Dendritic cell treated with granulocyte-macrophage colony-stimulating factor and Interleukin-4, amounts not matched to agents 40 ng/mL and 50 ng/mL, for 4 days (primary cell): Measurements from ENCODE around the gene ABLIM1.

Experiments used
- H3K27ac Mint-ChIP-seq: one replicate; pipeline ENCODE4 v1.8.0; 2022; ENCODE audit warnings: mild to moderate bottlenecking, mixed read lengths
- H3K27me3 Mint-ChIP-seq: one replicate; pipeline ENCODE4 v1.8.0; 2022; ENCODE audit warnings: mild to moderate bottlenecking, mixed read lengths
- H3K36me3 Mint-ChIP-seq: one replicate; pipeline ENCODE4 v1.8.0; 2022; ENCODE audit warnings: low read depth, mixed read lengths
- H3K4me1 Mint-ChIP-seq: one replicate; pipeline ENCODE4 v1.8.0; 2022; ENCODE audit warnings: low read depth, mixed read lengths
- H3K4me3 Mint-ChIP-seq: one replicate; pipeline ENCODE4 v1.8.0; 2022; ENCODE audit warnings: mild to moderate bottlenecking, moderate library complexity, mixed read lengths
- H3K9me3 Mint-ChIP-seq: one replicate; pipeline ENCODE4 v1.8.0; 2022; ENCODE audit warnings: mixed read lengths
- intact Hi-C: fragments of 100-400 bp; cut with micrococcal nuclease; formaldehyde crosslinking; loops from one replicate; pipeline ENCODE4 v1.15.0; 2022

Gene ABLIM1

DNA sequence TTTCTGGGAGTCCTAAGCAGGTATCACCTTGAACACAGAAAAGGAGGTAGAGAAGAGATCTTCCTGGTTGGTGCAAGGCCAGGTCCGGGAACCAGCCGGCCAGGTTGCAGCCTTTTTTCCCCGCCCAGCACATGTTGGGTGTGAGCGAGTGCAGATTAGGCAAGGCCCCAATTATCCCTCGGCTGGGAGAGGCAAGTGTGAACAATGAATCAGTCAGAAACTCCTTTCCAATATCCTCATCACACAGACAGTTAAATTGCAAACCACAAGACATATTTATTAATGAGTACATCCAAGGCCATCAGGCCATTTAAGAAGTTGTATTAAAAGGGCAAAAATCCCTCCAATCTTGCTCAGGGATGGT is 138.8 kb downstream of the ABLIM1 start:
- no peak overlapping the region for H3K27ac Mint-ChIP-seq
- no peaks in the 10 kb centered on the region for H3K36me3 Mint-ChIP-seq
- no peaks in the 10 kb centered on the region for H3K9me3 Mint-ChIP-seq
- peaks cover 1% of the 10 kb centered on the region for H3K27me3 Mint-ChIP-seq
- H3K4me3 Mint-ChIP-seq, result no peak overlapping the region
- intact Hi-C loops, result no loop called here
- no peaks in the 10 kb centered on the region for H3K4me1 Mint-ChIP-seq

DNA sequence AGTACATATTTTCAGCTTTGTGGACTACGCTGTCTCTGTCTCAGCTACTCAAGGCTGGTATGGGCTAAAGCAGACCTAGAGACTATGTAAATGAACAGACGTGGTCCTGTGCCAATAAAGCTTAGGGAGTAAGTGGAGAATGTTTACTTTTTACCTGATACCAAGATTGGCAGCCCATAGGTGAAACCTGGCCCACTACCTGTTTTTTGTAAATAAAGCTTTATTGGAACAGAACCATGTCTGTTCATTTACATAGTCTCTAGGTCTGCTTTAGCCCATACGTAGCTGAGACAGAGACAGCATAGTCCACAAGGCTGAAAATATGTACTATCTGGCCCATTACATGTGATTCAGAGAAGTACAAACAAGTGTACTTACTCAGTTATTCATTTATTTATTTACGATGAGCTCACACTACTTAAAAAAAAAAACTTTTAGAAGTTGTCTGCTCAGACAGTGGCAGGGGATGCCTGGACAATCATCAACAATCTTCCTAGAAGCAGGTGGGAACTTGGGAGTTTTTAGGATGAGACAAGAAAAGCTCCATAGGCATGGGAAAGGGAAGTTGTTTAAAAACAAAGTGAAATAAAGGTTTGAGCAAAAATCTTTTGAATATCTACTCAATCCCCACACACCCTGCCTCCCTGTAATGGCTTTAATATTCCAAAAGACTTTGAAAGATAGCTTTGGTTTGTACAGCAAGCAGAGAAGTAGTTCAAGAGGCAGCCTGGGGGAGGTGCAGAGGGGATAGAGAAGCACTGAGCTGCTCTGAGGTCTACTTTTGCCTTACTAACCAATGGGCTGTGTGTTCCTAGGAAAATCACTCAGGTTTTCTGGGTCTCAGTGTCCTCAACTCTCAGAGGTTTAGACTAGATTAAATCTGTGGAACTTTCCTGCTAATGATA is 139.4 kb downstream of the ABLIM1 start:
- intact Hi-C loops, result no loop called here
- H3K27me3 Mint-ChIP-seq, result peaks cover 1% of the 10 kb centered on the region
- H3K4me3 Mint-ChIP-seq, result no peak overlapping the region
- no peaks in the 10 kb centered on the region for H3K9me3 Mint-ChIP-seq
- no peaks in the 10 kb centered on the region for H3K4me1 Mint-ChIP-seq
- no peaks in the 10 kb centered on the region for H3K36me3 Mint-ChIP-seq
- no peak overlapping the region for H3K27ac Mint-ChIP-seq

DNA sequence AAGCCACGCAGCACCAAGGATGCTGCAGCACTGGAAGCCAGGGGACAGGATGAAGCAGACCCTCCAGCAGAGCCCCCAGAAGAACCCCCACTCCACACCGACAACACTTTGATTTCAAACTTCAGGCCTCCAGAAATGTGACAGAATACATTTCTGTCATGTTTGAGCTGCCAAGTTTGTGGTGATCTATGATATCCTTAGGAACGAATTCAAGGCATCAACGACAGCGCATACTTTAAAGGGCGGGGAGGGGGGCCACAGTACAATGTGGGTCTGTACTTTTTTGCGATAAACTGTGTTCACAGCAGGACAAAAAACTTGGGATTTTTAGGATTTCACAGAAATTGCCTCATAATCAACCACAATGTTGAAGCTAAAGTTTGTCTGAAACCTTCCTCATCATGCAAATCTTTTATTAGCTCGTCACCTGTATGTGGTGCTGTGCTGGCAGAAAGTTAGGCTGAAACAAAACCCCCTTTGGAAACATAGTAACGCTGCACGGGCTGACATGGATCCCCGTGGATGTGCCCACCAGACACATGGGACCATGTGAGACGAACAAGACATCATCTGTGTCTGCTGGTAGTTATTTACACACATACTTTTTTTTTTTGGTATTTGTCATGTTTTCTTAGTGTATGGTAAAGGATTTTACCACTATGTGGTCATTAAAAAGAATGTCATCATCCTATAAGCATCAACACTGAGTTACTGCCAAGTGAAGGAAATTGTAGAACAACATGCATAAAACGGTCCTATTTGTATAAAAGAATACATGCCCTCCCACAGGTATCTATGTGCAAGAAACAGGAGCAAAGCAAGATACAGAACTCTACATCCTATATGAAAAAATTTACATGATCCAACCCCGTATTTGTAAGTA is 140.5 kb downstream of the ABLIM1 start:
- Mint-ChIP-seq H3K9me3 (no peaks in the 10 kb centered on the region), H3K27ac (no peak overlapping the region), H3K4me1 (no peaks in the 10 kb centered on the region), H3K36me3 (no peaks in the 10 kb centered on the region), H3K27me3 (peaks cover 1% of the 10 kb centered on the region), H3K4me3 (no peak overlapping the region)
- intact Hi-C loops, result no loop called here

DNA sequence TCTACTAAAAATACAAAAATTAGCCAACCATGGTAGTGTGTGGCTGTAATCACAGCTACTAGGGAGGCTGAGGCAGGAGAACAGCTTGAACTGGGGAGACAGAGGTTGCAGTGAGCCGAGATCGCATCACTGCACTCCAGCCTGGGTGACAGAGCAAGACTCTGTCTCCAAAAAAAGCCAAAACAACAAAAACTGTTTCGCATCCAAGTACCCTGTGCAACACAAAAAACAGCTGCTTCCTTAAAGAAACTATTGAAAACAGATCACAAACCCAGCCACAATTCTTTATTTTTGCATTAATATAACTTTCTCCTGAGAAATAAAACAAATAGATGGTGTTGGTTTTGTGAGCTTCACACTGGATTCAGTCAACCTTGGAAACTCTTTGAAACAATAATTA is 141.7 kb downstream of the ABLIM1 start:
- Mint-ChIP-seq H3K27me3 (peaks cover 1% of the 10 kb centered on the region), H3K36me3 (no peaks in the 10 kb centered on the region), H3K4me3 (no peak overlapping the region), H3K27ac (no peak overlapping the region), H3K9me3 (no peaks in the 10 kb centered on the region), H3K4me1 (no peaks in the 10 kb centered on the region)
- intact Hi-C loops, result no loop called here

- no peaks in the 10 kb centered on the region for H3K9me3 Mint-ChIP-seq
- intact Hi-C loops, result no loop called here
- no peaks in the 10 kb centered on the region for H3K4me1 Mint-ChIP-seq
- H3K36me3 Mint-ChIP-seq, result no peaks in the 10 kb centered on the region
- H3K27me3 Mint-ChIP-seq, result peaks cover 1% of the 10 kb centered on the region
- H3K27ac Mint-ChIP-seq, result no peak overlapping the region
- H3K4me3 Mint-ChIP-seq, result no peak overlapping the region
Observed at GRCh38 chr10:114515298-114515914, 142.7 kb downstream of the ABLIM1 start.

DNA sequence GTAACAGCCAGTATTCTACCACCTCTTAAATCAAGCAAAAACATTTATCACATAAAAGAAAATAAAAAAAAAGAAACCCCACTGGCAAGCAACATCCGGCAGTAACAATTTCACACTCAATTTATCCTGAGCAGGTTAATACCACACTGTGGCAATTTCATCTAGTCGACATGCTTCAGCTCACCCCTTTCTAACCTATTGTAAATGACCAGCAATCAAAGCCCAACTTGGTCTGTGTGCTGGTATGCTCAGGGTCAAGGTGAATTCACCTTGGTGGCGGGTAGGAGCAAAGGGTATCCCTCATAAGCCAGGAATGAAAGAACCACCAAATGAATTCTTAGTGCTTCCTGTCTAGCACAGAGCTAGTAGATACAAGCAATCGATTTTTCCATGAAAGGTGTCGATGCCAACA is 144.7 kb downstream of the ABLIM1 start:
- Mint-ChIP-seq H3K4me3 (no peak overlapping the region), H3K27me3 (peaks cover 1% of the 10 kb centered on the region), H3K9me3 (no peaks in the 10 kb centered on the region), H3K27ac (no peak overlapping the region), H3K4me1 (no peaks in the 10 kb centered on the region), H3K36me3 (no peaks in the 10 kb centered on the region)
- intact Hi-C loops, result no loop called here

GRCh38 chr10:114511881-114512280 is 146.2 kb downstream of the ABLIM1 start:
- no peaks in the 10 kb centered on the region for H3K27me3 Mint-ChIP-seq
- no peak overlapping the region for H3K4me3 Mint-ChIP-seq
- no peaks in the 10 kb centered on the region for H3K4me1 Mint-ChIP-seq
- intact Hi-C loops, result no loop called here
- no peaks in the 10 kb centered on the region for H3K9me3 Mint-ChIP-seq
- no peaks in the 10 kb centered on the region for H3K36me3 Mint-ChIP-seq
- no peak overlapping the region for H3K27ac Mint-ChIP-seq

DNA sequence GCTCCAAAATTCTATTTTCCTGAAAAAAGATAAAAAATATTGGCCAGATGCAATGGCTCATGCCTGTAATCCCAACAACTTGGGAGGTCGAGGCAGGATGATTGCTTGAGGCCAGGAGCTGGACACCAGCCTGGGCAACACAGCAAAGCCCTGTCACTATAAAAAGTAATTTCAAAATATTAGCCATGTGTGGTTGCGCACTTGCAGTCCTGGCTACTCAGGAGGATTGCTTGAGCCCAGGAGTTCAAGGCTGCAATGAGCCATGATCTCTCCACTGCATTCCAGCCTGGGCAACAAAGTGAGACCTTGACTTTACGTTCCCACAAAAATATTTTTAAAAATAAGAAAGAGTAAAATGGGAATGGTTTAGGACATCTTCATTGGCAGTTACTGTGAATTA is 149.7 kb downstream of the ABLIM1 start:
- Mint-ChIP-seq H3K27me3 (no peaks in the 10 kb centered on the region), H3K9me3 (no peaks in the 10 kb centered on the region), H3K27ac (no peak overlapping the region), H3K4me3 (no peak overlapping the region), H3K36me3 (no peaks in the 10 kb centered on the region), H3K4me1 (no peaks in the 10 kb centered on the region)
- intact Hi-C loops, result no loop called here

- Mint-ChIP-seq H3K27me3 (no peaks in the 10 kb centered on the region), H3K36me3 (no peaks in the 10 kb centered on the region), H3K9me3 (no peaks in the 10 kb centered on the region), H3K4me3 (no peak overlapping the region), H3K4me1 (no peaks in the 10 kb centered on the region), H3K27ac (no peak overlapping the region)
- intact Hi-C loops, result no loop called here
Observed at GRCh38 chr10:114507449-114507848, 150.6 kb downstream of the ABLIM1 start.

DNA sequence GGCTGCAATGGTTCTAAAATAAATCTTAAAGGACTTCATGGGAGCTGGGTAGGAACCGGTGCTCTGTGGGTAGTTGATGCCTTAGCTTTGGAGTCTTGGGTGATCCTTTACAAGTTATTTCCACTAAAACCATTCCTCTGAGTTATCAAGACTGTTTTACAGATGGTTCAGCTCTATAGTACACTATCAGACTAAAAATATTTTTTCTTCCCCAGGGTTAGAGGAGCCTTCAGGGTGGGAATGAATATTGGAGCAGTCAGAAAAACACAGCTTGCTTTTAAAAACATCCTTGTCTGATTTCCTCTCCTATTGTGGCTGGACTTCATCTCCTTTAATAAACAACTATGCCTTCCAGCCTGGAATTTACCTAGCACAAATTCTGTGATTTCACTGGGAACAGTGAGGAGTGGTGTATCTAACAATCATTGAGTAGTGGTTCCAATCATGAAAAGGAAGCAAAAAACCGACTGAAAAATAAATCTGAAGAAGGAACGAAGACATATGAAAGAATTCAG is 151.1 kb downstream of the ABLIM1 start:
- Mint-ChIP-seq H3K36me3 (no peaks in the 10 kb centered on the region), H3K4me3 (no peak overlapping the region), H3K4me1 (no peaks in the 10 kb centered on the region), H3K27ac (no peak overlapping the region), H3K9me3 (no peaks in the 10 kb centered on the region), H3K27me3 (no peaks in the 10 kb centered on the region)
- intact Hi-C loops, result no loop called here

DNA sequence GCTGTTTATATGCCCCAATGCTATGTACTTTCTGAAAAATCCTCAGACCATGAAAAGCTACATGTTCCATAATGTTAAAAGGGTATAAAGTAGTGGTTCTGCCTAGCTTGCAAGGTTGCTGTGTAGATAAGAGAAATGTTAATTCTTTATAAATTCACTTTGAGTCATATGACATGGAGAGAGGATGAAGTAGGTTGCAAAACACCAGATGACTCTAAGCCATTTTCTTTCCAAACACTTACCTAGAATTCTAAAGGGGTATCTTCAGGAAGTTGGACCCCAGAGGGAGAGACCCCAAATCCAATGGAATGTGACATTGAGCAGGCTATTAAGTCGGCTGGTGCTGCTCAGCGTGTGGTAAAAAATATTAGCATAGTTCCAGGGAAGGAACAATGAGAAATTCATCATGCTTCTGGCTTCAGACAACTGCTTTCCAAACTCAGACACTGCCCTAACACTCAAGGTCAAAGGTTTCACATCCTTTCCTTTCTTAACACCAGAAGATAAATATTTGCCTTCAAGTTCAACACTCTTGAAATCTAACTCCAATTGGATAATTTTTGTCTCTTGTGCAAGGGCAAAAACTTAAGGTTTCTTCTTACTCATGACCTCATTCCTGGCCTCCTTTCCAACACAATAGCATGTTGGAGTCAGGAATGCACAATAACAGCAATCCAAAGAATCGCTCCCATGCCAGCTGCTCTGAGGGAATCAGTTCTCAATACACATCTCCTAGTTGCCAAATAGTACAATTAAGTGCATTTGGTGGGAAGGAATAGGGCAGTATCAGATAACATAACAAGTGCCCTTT is 153.1 kb downstream of the ABLIM1 start:
- H3K27ac Mint-ChIP-seq, result no peak overlapping the region
- no peaks in the 10 kb centered on the region for H3K27me3 Mint-ChIP-seq
- intact Hi-C loops, result no loop called here
- peaks cover 5% of the 10 kb centered on the region for H3K4me1 Mint-ChIP-seq
- no peaks in the 10 kb centered on the region for H3K36me3 Mint-ChIP-seq
- H3K4me3 Mint-ChIP-seq, result no peak overlapping the region
- no peaks in the 10 kb centered on the region for H3K9me3 Mint-ChIP-seq

DNA sequence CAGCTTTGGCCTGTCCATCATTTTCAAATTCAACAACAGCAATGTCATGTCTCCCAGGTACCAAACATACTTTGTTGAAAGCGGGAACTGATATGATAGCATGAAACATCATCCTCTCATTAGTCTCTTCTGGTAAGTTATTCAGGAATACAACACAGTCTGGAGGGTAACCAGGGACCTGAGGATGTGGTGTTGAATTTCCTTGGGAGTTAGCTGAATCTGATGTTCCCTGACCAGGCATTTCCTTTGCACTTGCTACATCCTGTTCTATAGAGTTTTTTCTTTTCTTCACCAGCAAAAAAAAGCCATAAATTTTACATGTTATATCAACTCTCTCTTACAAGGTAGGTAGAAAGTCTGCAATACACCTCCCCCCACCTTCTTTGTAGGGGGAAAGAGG is 156.0 kb downstream of the ABLIM1 start:
- intact Hi-C loops, result no loop called here

DNA sequence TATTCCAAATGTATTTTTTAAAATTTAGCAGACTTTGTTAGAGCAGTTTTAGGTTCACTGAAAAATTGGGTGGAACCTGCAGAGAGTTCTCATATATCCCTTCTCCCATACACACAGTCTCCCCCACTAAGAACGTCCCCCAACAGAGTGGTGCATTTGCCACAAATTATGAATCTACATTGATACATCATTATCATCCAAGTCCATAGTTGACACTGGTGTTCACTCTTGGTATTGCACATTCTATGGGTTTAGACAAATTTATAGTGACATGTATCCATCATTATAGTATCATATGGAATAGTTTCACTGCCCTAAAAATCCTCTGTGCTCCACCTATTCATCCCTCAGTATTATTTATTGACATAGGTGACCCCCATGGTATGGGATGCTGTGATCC is 156.4 kb downstream of the ABLIM1 start:
- Mint-ChIP-seq H3K4me3 (no peak overlapping the region), H3K36me3 (no peaks in the 10 kb centered on the region), H3K9me3 (no peaks in the 10 kb centered on the region), H3K27ac (no peak overlapping the region), H3K4me1 (peaks cover 17% of the 10 kb centered on the region), H3K27me3 (no peaks in the 10 kb centered on the region)
- intact Hi-C loops, result no loop called here

More for the DNA sequence above, 156.0 kb downstream of the ABLIM1 start:
- Mint-ChIP-seq H3K4me3 (no peak overlapping the region), H3K4me1 (peaks cover 17% of the 10 kb centered on the region), H3K27me3 (no peaks in the 10 kb centered on the region), H3K9me3 (no peaks in the 10 kb centered on the region), H3K36me3 (no peaks in the 10 kb centered on the region), H3K27ac (no peak overlapping the region)
